Testis (tissue), 2 donors: ENCODE data around the gene NEO1.

Experiments used
- POLR2A ChIP-seq: fragments of 450-650 bp; IDR thresholded peaks from one replicate; pipeline ENCODE4 v1.6.1; 2017; ENCODE audit warnings: antibody characterized with exemption, mild to moderate bottlenecking, moderate library complexity
- TF ChIP-seq, protein P1 (sequence below), 3 experiments: fragments of 450-650 bp in 2 of 3; fragments of 200-600 bp in 1 of 3; sonication (generic) in 1 of 3; IDR thresholded peaks; one replicate each; pipeline ENCODE4 v1.5.1; 2016 to 2019; ENCODE audit warnings: antibody characterized with exemption in 3 of 3, mild to moderate bottlenecking in 2 of 3, moderate library complexity in 1 of 3

- TF ChIP-seq, protein P1, sequence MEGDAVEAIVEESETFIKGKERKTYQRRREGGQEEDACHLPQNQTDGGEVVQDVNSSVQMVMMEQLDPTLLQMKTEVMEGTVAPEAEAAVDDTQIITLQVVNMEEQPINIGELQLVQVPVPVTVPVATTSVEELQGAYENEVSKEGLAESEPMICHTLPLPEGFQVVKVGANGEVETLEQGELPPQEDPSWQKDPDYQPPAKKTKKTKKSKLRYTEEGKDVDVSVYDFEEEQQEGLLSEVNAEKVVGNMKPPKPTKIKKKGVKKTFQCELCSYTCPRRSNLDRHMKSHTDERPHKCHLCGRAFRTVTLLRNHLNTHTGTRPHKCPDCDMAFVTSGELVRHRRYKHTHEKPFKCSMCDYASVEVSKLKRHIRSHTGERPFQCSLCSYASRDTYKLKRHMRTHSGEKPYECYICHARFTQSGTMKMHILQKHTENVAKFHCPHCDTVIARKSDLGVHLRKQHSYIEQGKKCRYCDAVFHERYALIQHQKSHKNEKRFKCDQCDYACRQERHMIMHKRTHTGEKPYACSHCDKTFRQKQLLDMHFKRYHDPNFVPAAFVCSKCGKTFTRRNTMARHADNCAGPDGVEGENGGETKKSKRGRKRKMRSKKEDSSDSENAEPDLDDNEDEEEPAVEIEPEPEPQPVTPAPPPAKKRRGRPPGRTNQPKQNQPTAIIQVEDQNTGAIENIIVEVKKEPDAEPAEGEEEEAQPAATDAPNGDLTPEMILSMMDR (IDR thresholded peaks at IDR 0.05): no peak
- TF ChIP-seq POLR2A: no peak
Observed at GRCh38 chr15:73246439-73246838, 194.2 kb downstream of the NEO1 start.
